SK-N-SH (cell line): ENCODE data around the gene ADH5. TPM values are rescaled to one million over a fixed set of nuclear protein-coding genes. Genes with fewer than 3 reads are reported as not detected.

ENCODE experiments used
- CTCF ChIA-PET: fragments of 300-600, 350-600 bp; formaldehyde crosslinking; extraction: SDS; loops from one replicate; lab custom pipeline; 2021; lab: Yijun Ruan, JAX
- POLR2A ChIA-PET: fragments of 350-600 bp; sonication (Branson Sonifier 250); formaldehyde crosslinking; extraction: SDS; loops from one replicate; lab custom pipeline; 2020; ENCODE audit warnings: antibody characterized with exemption, inconsistent platforms; lab: Yijun Ruan, JAX
- DNase-seq: peaks from one replicate; pipeline ENCODE4 v3.0.0; 2012
- H2AFZ ChIP-seq: fragments of 200-600 bp; sonication (generic); 2 replicates; pipeline ENCODE4 v1.8.1; 2016; ENCODE audit warnings: antibody characterized with exemption, mild to moderate bottlenecking, low read depth
- H3F3A ChIP-seq: fragments of 200-600 bp; sonication (generic); replicated peaks from 2 replicates; pipeline ENCODE3; 2016; ENCODE audit warnings: antibody characterized with exemption, mild to moderate bottlenecking; ENCODE audit not compliant: insufficient read depth
- H3K27ac ChIP-seq, 2 experiments: fragments of 200-500 bp in 1 of 2; fragments of 200-600 bp in 1 of 2; sonication (Bioruptor generic) in 1 of 2; sonication (generic), shearing (Covaris generic) in 1 of 2; 2 replicates each; pipeline versions ENCODE4 v1.5.1 to v1.6.1; 2014 to 2016; ENCODE audit warnings: low read depth in 2 of 2, inconsistent platforms in 1 of 2, low read length in 1 of 2, mild to moderate bottlenecking in 1 of 2, mixed read lengths in 1 of 2
- H3K27me3 ChIP-seq: fragments of 200-600 bp; sonication (generic), shearing (Covaris generic); 2 replicates; pipeline ENCODE4 v1.6.1; 2016; ENCODE audit warnings: mixed run types; ENCODE audit not compliant: insufficient read depth
- H3K36me3 ChIP-seq, 2 experiments: fragments of 200-500 bp in 1 of 2; fragments of 200-600 bp in 1 of 2; sonication (Bioruptor generic) in 1 of 2; sonication (generic) in 1 of 2; replicated peaks in 1 of 2; 2 replicates each; pipeline versions ENCODE3 to v1.5.1; 2014 to 2016; ENCODE audit warnings: low read length in 1 of 2, mild to moderate bottlenecking in 1 of 2; ENCODE audit not compliant: insufficient read depth in 2 of 2, control insufficient read depth in 1 of 2
- H3K4me1 ChIP-seq, 2 experiments: fragments of 200-500 bp in 1 of 2; fragments of 200-600 bp in 1 of 2; sonication (Bioruptor generic) in 1 of 2; sonication (generic), shearing (Covaris generic) in 1 of 2; 2 replicates each; pipeline versions ENCODE4 v1.5.1 to v1.6.1; 2014 to 2016; ENCODE audit warnings: low read depth in 1 of 2, low read length in 1 of 2, mixed run types in 1 of 2; ENCODE audit not compliant: insufficient read depth in 2 of 2, control insufficient read depth in 1 of 2
- H3K4me2 ChIP-seq: fragments of 200-600 bp; sonication (generic), shearing (Covaris generic); 2 replicates; pipeline ENCODE4 v1.6.1; 2017; ENCODE audit warnings: mixed run types
- H3K4me3 ChIP-seq, 2 experiments: fragments of 200-500 bp in 1 of 2; fragments of 200-600 bp in 1 of 2; sonication (Bioruptor generic) in 1 of 2; sonication (generic), shearing (Covaris generic) in 1 of 2; 2 replicates each; pipeline versions ENCODE4 v1.5.1 to v1.8.1; 2014 to 2016; ENCODE audit warnings: low read depth in 2 of 2, inconsistent platforms in 1 of 2, low read length in 1 of 2, mild to moderate bottlenecking in 1 of 2, mixed read lengths in 1 of 2, moderate library complexity in 1 of 2
- H3K79me2 ChIP-seq: fragments of 200-600 bp; sonication (generic); 2 replicates; pipeline ENCODE4 v1.8.1; 2017; ENCODE audit warnings: mild to moderate bottlenecking; ENCODE audit not compliant: insufficient read depth
- H3K9ac ChIP-seq: fragments of 200-600 bp; sonication (generic); 2 replicates; pipeline ENCODE4 v1.6.1; 2017; ENCODE audit warnings: mixed run types
- H3K9me2 ChIP-seq: fragments of 200-600 bp; sonication (generic); 2 replicates; pipeline ENCODE4 v1.6.1; 2017; ENCODE audit warnings: mixed run types
- H3K9me3 ChIP-seq: fragments of 200-600 bp; sonication (generic); 2 replicates; pipeline ENCODE4 v1.6.1; 2017; ENCODE audit warnings: mixed run types, mild to moderate bottlenecking, moderate library complexity
- H4K20me1 ChIP-seq: fragments of 200-600 bp; sonication (generic); 2 replicates; pipeline ENCODE4 v1.6.1; 2017; ENCODE audit warnings: mild to moderate bottlenecking, mixed run types; ENCODE audit not compliant: insufficient read depth
- CHD2 ChIP-seq: fragments of 150-350 bp; IDR thresholded peaks from 2 replicates; pipeline ENCODE4 v1.6.1; 2018; ENCODE audit warnings: low read length; ENCODE audit not compliant: partially characterized antibody
- EP300 ChIP-seq, 2 experiments: IDR thresholded peaks; 2 replicates each; pipeline versions ENCODE4 v1.4.0 to v1.6.1; 2012; ENCODE audit warnings: borderline replicate concordance in 1 of 2, low read depth in 1 of 2, low read length in 1 of 2
- EZH2phosphoT487 ChIP-seq: fragments of 200-600 bp; sonication (generic); IDR thresholded peaks from 2 replicates; pipeline ENCODE4 v1.6.1; 2017; ENCODE audit warnings: low read depth, mixed run types, mild to moderate bottlenecking, antibody characterized with exemption, moderate library complexity, borderline replicate concordance
- FOSL2 ChIP-seq: IDR thresholded peaks from 2 replicates; pipeline ENCODE4 v1.4.0; 2012; ENCODE audit warnings: low read depth, mild to moderate bottlenecking, moderate library complexity, borderline replicate concordance
- FOXJ3 ChIP-seq: sonication (generic); formaldehyde crosslinking; IDR thresholded peaks from 2 replicates; pipeline ENCODE4 v1.5.1; 2020; ENCODE audit warnings: mild to moderate bottlenecking, missing genetic modification reagents
- FOXM1 ChIP-seq: IDR thresholded peaks from 2 replicates; pipeline ENCODE4 v1.4.0; 2012; ENCODE audit warnings: low read depth, mild to moderate bottlenecking
- GABPA ChIP-seq: IDR thresholded peaks from 2 replicates; pipeline ENCODE4 v1.4.0; 2012; ENCODE audit warnings: low read depth, mild to moderate bottlenecking
- GATA2 ChIP-seq: sonication (generic); formaldehyde crosslinking; IDR thresholded peaks from 2 replicates; pipeline ENCODE4 v1.5.0; 2020; ENCODE audit warnings: mild to moderate bottlenecking, missing genetic modification reagents
- JUND ChIP-seq: IDR thresholded peaks from 2 replicates; pipeline ENCODE4 v1.4.0; 2012
- MXI1 ChIP-seq: IDR thresholded peaks from 2 replicates; pipeline ENCODE4 v1.6.1; 2012; ENCODE audit warnings: mild to moderate bottlenecking, low read depth, low read length, improper control_type of control experiment
- NRF1 ChIP-seq: IDR thresholded peaks from 2 replicates; pipeline ENCODE4 v1.6.1; 2012; ENCODE audit warnings: low read depth, mild to moderate bottlenecking, low read length
- POLR2AphosphoS5 ChIP-seq: IDR thresholded peaks from 2 replicates; pipeline ENCODE4 v1.6.1; 2012; ENCODE audit warnings: low read depth, low read length
- RAD21 ChIP-seq: IDR thresholded peaks from 2 replicates; pipeline ENCODE4 v1.6.1; 2012; ENCODE audit warnings: mild to moderate bottlenecking, low read length
- RXRA ChIP-seq: IDR thresholded peaks from 2 replicates; pipeline ENCODE4 v1.4.0; 2012; ENCODE audit warnings: low read depth, mild to moderate bottlenecking, borderline replicate concordance
- TCF12 ChIP-seq: IDR thresholded peaks from 2 replicates; pipeline ENCODE4 v1.4.0; 2012
- YY1 ChIP-seq: IDR thresholded peaks from 2 replicates; pipeline ENCODE4 v1.4.0; 2012; ENCODE audit warnings: low read depth, mild to moderate bottlenecking
- whole genome bisulfite sequencing: methylation state at CpG from one replicate; pipeline ENCODE4 v1.1.6; 2017; ENCODE audit warnings: low lambda C conversion rate; 5-methylcytosine and 5-hydroxymethylcytosine counted together
- polyA plus RNA-seq, 3 experiments: library from polyadenylated mRNA; depleted of rRNA; stranded (reverse); fragments of >200 nt; gene quantifications; 2 replicates each; pipeline ENCODE4 v1.2.3, GENCODE V29; 2012
- TF ChIP-seq, protein P1 (sequence below): IDR thresholded peaks from 2 replicates; pipeline ENCODE4; 2012
- TF ChIP-seq, protein P2 (sequence below): fragments of 150-350 bp; IDR thresholded peaks from 2 replicates; pipeline ENCODE4 v1.6.1; 2017; ENCODE audit warnings: antibody characterized with exemption, low read length, low read depth, borderline replicate concordance
- TF ChIP-seq, protein P3 (sequence below): IDR thresholded peaks from 2 replicates; pipeline ENCODE4 v1.6.1; 2012; ENCODE audit warnings: mild to moderate bottlenecking, low read depth, low read length, moderate library complexity
- TF ChIP-seq, protein P4 (sequence below): IDR thresholded peaks from 2 replicates; pipeline ENCODE4 v1.4.0; 2012; ENCODE audit warnings: low read depth
- TF ChIP-seq, protein P5 (sequence below): fragments of 150-350 bp; IDR thresholded peaks from 2 replicates; pipeline ENCODE4 v1.6.1; 2016; ENCODE audit warnings: mild to moderate bottlenecking, low read depth, low read length
- TF ChIP-seq, protein P6 (sequence below): fragments of 200-600 bp; sonication (generic); IDR thresholded peaks from 2 replicates; pipeline ENCODE4 v1.6.1; 2017; ENCODE audit warnings: antibody characterized with exemption, mild to moderate bottlenecking, moderate library complexity

The ADH5 gene
- 111 and 159 TPM in 2 replicates for polyA plus RNA-seq (2012; rRNA removed)
- 159 and 202 TPM in 2 replicates for polyA plus RNA-seq (2012; cell fraction: cytosol; rRNA removed)
- 51.8 and 112 TPM in 2 replicates for polyA plus RNA-seq (2012; cell fraction: nucleus; rRNA removed)

DNA sequence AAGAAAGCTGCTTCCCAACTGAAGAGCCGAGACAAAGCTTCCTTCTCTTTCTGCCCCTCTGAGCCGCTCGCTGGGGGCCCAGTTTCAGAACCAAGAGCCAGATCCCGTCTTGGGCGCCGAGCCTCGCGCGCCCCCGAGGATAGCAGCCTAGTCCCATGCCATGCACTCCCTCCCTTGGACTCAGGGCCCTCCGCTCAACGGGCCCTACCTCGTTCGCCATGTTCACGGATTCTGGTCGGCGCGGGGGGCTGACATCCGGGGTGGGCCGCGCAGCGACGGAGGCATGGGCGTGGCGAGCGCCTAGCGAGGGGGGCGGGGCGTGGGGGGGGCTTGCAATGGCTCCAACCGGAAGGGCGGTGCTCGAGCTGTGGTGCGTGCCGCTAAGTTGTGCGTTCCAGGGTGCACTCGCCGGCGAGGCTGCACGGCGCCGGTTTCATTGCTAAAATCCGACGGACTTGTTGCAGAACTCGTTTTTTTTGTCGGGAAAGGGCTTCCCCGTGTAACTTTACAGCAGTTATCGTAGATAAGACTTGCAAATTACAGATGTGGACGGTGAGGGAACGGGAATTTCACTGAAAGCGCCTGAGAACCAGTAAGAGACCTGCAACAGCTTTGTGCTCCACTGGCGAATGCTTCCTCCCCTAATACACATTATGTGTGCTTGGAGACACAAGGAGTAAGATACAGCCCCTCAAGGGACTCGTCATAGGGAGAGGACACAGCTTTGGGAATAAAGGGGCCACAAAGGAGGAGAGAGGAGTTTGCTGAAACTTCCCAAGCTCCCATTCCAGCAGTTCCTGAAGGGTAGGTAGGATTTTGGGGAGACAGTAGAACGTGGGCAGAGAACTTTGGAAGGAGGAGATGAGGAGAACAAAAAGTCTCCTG, at the start of gene ADH5:
Gene ADH5, minus strand, starts transcription at position 308 of the 885 bp plus-strand sequence. Its CDS starts 88 bp downstream, at position 220.
- H3K4me3 ChIP-seq = peak within 1 kb of the TSS; percentile 68 to 83
- ChIA-PET POLR2A (interaction anchor here (0.7 to 1.8 kb wide), 5 partner anchors 93 to 945 kb away, joined by 3 to 11 read pairs (median 4); partner anchors contain the start of genes EIF4E, METAP1, STPG2 and TRMT10A), CTCF (interaction anchor here (0.6 to 3.1 kb wide), 6 partner anchors 11 to 621 kb away, joined by 3 to 11 read pairs (median 4); partner anchors contain the start of gene METAP1)
- peak within 1 kb of the TSS; percentile 81 for H3K4me2 ChIP-seq
- no peaks in the 10 kb centered on the region for H3K9me3 ChIP-seq
- H3K27me3 ChIP-seq = no peaks in the 10 kb centered on the region
- H2AFZ ChIP-seq = peak within 1 kb of the TSS; percentile 73
- no peaks in the 10 kb centered on the region for H3K9me2 ChIP-seq
- H3K36me3 ChIP-seq = peaks cover 19 to 20% of the 10 kb centered on the region in 2 experiments
- DNase-seq = peak; percentile 95
- H3F3A ChIP-seq = peaks cover 11% of the 10 kb centered on the region
- H3K27ac ChIP-seq = peak within 1 kb of the TSS; percentile 77 to 94
- peaks cover 0 to 3% of the 10 kb centered on the region in 2 experiments; a peak in 2 of 4 replicates for H3K4me1 ChIP-seq
- WGBS = under 1% methylated on average over 20 of the region's 53 CpGs
- peak within 1 kb of the TSS; percentile 88 for H3K9ac ChIP-seq
- H3K79me2 ChIP-seq = peaks cover 63% of the 10 kb centered on the region
- peaks cover 10% of the 10 kb centered on the region for H4K20me1 ChIP-seq
- TF ChIP-seq TCF12 (no peak), RAD21 (no peak), FOXM1 (no peak), POLR2AphosphoS5 (peak; percentile 98), GABPA (peak; percentile 66), RXRA (no peak), CHD2 (no peak), YY1 (peak; percentile 90), FOXJ3 (peak; percentile 46; the same call in 1 of the 2 replicates), JUND (no peak), GATA2 (CRISPR knock-in tag) (no peak), NRF1 (peak; percentile 59; the same call in 1 of the 2 replicates), FOSL2 (no peak), MXI1 (peak; percentile 77; the same call in 1 of the 2 replicates), EP300 (IDR thresholded peaks at IDR 0.05; ENCODE audit: borderline replicate concordance in 1 of 2, low read depth in 1 of 2, low read length in 1 of 2) (no peak), EZH2phosphoT487 (no peak)
- TF ChIP-seq, protein P1, sequence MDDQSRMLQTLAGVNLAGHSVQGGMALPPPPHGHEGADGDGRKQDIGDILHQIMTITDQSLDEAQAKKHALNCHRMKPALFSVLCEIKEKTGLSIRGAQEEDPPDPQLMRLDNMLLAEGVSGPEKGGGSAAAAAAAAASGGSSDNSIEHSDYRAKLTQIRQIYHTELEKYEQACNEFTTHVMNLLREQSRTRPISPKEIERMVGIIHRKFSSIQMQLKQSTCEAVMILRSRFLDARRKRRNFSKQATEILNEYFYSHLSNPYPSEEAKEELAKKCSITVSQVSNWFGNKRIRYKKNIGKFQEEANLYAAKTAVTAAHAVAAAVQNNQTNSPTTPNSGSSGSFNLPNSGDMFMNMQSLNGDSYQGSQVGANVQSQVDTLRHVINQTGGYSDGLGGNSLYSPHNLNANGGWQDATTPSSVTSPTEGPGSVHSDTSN = 0 out of 2 replicates have a peak, but pooled peaks have one; percentile 13
- TF ChIP-seq, protein P2, sequence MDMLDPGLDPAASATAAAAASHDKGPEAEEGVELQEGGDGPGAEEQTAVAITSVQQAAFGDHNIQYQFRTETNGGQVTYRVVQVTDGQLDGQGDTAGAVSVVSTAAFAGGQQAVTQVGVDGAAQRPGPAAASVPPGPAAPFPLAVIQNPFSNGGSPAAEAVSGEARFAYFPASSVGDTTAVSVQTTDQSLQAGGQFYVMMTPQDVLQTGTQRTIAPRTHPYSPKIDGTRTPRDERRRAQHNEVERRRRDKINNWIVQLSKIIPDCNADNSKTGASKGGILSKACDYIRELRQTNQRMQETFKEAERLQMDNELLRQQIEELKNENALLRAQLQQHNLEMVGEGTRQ = no peak
- TF ChIP-seq, protein P3, sequence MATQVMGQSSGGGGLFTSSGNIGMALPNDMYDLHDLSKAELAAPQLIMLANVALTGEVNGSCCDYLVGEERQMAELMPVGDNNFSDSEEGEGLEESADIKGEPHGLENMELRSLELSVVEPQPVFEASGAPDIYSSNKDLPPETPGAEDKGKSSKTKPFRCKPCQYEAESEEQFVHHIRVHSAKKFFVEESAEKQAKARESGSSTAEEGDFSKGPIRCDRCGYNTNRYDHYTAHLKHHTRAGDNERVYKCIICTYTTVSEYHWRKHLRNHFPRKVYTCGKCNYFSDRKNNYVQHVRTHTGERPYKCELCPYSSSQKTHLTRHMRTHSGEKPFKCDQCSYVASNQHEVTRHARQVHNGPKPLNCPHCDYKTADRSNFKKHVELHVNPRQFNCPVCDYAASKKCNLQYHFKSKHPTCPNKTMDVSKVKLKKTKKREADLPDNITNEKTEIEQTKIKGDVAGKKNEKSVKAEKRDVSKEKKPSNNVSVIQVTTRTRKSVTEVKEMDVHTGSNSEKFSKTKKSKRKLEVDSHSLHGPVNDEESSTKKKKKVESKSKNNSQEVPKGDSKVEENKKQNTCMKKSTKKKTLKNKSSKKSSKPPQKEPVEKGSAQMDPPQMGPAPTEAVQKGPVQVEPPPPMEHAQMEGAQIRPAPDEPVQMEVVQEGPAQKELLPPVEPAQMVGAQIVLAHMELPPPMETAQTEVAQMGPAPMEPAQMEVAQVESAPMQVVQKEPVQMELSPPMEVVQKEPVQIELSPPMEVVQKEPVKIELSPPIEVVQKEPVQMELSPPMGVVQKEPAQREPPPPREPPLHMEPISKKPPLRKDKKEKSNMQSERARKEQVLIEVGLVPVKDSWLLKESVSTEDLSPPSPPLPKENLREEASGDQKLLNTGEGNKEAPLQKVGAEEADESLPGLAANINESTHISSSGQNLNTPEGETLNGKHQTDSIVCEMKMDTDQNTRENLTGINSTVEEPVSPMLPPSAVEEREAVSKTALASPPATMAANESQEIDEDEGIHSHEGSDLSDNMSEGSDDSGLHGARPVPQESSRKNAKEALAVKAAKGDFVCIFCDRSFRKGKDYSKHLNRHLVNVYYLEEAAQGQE = 0 out of 2 replicates have a peak, but pooled peaks have one; percentile 7
- TF ChIP-seq, protein P4, sequence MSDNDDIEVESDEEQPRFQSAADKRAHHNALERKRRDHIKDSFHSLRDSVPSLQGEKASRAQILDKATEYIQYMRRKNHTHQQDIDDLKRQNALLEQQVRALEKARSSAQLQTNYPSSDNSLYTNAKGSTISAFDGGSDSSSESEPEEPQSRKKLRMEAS = peak; percentile 92
- TF ChIP-seq, protein P5, sequence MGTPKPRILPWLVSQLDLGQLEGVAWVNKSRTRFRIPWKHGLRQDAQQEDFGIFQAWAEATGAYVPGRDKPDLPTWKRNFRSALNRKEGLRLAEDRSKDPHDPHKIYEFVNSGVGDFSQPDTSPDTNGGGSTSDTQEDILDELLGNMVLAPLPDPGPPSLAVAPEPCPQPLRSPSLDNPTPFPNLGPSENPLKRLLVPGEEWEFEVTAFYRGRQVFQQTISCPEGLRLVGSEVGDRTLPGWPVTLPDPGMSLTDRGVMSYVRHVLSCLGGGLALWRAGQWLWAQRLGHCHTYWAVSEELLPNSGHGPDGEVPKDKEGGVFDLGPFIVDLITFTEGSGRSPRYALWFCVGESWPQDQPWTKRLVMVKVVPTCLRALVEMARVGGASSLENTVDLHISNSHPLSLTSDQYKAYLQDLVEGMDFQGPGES = no peak
- TF ChIP-seq, protein P6, sequence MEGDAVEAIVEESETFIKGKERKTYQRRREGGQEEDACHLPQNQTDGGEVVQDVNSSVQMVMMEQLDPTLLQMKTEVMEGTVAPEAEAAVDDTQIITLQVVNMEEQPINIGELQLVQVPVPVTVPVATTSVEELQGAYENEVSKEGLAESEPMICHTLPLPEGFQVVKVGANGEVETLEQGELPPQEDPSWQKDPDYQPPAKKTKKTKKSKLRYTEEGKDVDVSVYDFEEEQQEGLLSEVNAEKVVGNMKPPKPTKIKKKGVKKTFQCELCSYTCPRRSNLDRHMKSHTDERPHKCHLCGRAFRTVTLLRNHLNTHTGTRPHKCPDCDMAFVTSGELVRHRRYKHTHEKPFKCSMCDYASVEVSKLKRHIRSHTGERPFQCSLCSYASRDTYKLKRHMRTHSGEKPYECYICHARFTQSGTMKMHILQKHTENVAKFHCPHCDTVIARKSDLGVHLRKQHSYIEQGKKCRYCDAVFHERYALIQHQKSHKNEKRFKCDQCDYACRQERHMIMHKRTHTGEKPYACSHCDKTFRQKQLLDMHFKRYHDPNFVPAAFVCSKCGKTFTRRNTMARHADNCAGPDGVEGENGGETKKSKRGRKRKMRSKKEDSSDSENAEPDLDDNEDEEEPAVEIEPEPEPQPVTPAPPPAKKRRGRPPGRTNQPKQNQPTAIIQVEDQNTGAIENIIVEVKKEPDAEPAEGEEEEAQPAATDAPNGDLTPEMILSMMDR = no peak
